Neural progenitor cell (in vitro differentiated cells): ENCODE measurements around the gene ENPP6.

Source experiments
- CTCF ChIP-seq: fragments of 200-600 bp; sonication (generic); IDR thresholded peaks from 2 replicates; pipeline ENCODE4 v1.5.1; 2017; ENCODE audit warnings: antibody characterized with exemption, mild to moderate bottlenecking
- EZH2phosphoT487 ChIP-seq: fragments of 200-600 bp; sonication (generic); IDR thresholded peaks from 2 replicates; pipeline ENCODE4 v1.6.1; 2017; ENCODE audit warnings: antibody characterized with exemption

GRCh38 chr4:184263910-184264732, 46.4 kb upstream of the ENPP6 start:
- peak; percentile 89 for TF ChIP-seq CTCF
- peak; percentile 29 for TF ChIP-seq EZH2phosphoT487
